Right atrium auricular region (tissue), 2 donors: ENCODE results near the gene ATP5PD. TPM values are rescaled to one million over a fixed set of nuclear protein-coding genes. Genes with fewer than 3 reads are reported as not detected.

Experiments used
- DNase-seq: peaks from one replicate; pipeline ENCODE4 v3.0.0-alpha.2; 2019; ENCODE audit warnings: low spot score
- H3K27ac ChIP-seq, 2 donors: fragments of 200-600 bp; sonication (generic); 1 replicate in 1 of 2; 2 replicates in 1 of 2; pipeline ENCODE4 v1.5.1; 2016 to 2019
- H3K27me3 ChIP-seq, 2 donors: fragments of 200-600 bp; sonication (generic); one replicate each; pipeline versions ENCODE4 v1.5.1 to v1.6.0; 2017 to 2019
- H3K36me3 ChIP-seq: fragments of 200-600 bp; sonication (generic); one replicate; pipeline ENCODE4 v1.5.1; 2016
- H3K4me1 ChIP-seq, 2 donors: fragments of 200-600 bp; sonication (generic); one replicate each; pipeline versions ENCODE4 v1.5.1 to v1.6.0; 2017 to 2019
- H3K4me3 ChIP-seq, 2 donors: fragments of 200-600 bp; sonication (generic); 1 replicate in 1 of 2; 2 replicates in 1 of 2; pipeline ENCODE4 v1.5.1; 2017 to 2019; ENCODE audit warnings: mild to moderate bottlenecking in 1 of 2, moderate library complexity in 1 of 2
- H3K9me3 ChIP-seq, 2 donors: fragments of 200-600 bp; sonication (generic); one replicate each; pipeline ENCODE4 v1.5.1; 2019
- total RNA-seq, 2 donors: library from RNA; depleted of rRNA; stranded (reverse); fragments of >200 nt; gene quantifications; one replicate each; pipeline ENCODE4 v1.1.0, GENCODE V29; 2016
- TF ChIP-seq, protein P1 (sequence below), 2 donors: fragments of 200-600 bp; sonication (generic); IDR thresholded peaks; one replicate each; pipeline ENCODE4 v1.5.1; 2019; ENCODE audit warnings: antibody characterized with exemption in 2 of 2

ATP5PD gene
- total RNA-seq, 2 donors from 2014 or later: 675 to 871 TPM

DNA sequence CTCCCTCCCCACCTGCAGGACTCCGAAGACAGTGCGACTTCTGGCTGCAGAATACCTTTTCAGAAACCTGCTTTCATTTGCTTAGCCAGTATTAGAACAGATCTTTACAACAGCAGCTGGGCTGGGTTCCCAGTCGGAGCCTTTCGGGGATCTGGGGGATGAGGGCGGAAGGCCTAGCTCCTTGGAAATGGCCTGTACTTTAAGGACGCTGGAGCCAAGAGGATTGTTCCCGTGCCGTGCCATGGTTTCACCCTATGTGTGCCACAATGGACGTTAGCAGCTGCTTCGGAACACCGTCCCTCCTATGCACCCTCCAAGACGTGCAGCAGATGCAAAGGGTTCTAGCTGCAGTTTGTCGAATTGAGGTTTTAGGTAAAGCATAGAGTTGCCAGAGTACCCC lies 16.4 kb upstream of the ATP5PD start:
- H3K4me1 ChIP-seq: peaks cover 0 to 24% of the 10 kb centered on the region in 2 donors
- TF ChIP-seq, protein P1, sequence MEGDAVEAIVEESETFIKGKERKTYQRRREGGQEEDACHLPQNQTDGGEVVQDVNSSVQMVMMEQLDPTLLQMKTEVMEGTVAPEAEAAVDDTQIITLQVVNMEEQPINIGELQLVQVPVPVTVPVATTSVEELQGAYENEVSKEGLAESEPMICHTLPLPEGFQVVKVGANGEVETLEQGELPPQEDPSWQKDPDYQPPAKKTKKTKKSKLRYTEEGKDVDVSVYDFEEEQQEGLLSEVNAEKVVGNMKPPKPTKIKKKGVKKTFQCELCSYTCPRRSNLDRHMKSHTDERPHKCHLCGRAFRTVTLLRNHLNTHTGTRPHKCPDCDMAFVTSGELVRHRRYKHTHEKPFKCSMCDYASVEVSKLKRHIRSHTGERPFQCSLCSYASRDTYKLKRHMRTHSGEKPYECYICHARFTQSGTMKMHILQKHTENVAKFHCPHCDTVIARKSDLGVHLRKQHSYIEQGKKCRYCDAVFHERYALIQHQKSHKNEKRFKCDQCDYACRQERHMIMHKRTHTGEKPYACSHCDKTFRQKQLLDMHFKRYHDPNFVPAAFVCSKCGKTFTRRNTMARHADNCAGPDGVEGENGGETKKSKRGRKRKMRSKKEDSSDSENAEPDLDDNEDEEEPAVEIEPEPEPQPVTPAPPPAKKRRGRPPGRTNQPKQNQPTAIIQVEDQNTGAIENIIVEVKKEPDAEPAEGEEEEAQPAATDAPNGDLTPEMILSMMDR (IDR thresholded peaks at IDR 0.05): no peak
- no peak overlapping the region for H3K4me3 ChIP-seq
- peaks cover 43% of the 10 kb centered on the region for H3K36me3 ChIP-seq
- no peak overlapping the region for H3K27ac ChIP-seq
- no peak for DNase-seq
- no peaks in the 10 kb centered on the region for H3K9me3 ChIP-seq
- no peaks in the 10 kb centered on the region for H3K27me3 ChIP-seq

DNA sequence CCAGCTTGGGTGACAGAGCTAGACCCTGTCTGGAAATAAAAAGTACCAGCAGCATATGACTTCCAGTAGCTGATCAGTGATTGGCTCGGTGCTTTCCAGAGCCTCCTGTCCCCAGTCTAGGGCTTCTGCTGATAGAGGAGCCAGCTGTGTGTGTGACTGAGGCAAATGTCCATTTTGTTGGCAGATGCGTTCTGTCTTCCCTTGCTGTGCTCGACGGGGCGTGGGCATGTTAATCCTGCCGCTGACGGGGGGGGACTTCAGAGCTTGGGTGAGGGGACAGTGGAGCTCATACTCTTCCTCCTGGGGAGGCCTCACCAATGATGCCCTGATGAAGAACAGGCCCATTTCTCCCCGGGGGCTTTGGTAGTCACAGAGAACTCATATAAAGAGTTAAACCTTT lies 14.8 kb upstream of the ATP5PD start:
- H3K27ac ChIP-seq: peak overlapping the region; percentile 77 to 83
- no peak for DNase-seq
- peaks cover 48% of the 10 kb centered on the region for H3K36me3 ChIP-seq
- no peak overlapping the region for H3K4me3 ChIP-seq
- H3K27me3 ChIP-seq: no peaks in the 10 kb centered on the region
- no peaks in the 10 kb centered on the region for H3K9me3 ChIP-seq
- peaks cover 0 to 24% of the 10 kb centered on the region in 2 donors for H3K4me1 ChIP-seq
- TF ChIP-seq, protein P1 (IDR thresholded peaks at IDR 0.05): no peak

- Histone ChIP-seq H3K4me3 (no peak overlapping the region), H3K9me3 (no peaks in the 10 kb centered on the region), H3K27ac (peak overlapping the region; percentile 77 to 83), H3K4me1 (peaks cover 0 to 24% of the 10 kb centered on the region in 2 donors), H3K27me3 (no peaks in the 10 kb centered on the region), H3K36me3 (peaks cover 48% of the 10 kb centered on the region)
- DNase-seq: no peak
- TF ChIP-seq, protein P1 (IDR thresholded peaks at IDR 0.05): no peak
Observed at GRCh38 chr17:75061055-75061438, 14.3 kb upstream of the ATP5PD start.

GRCh38 chr17:75060434-75061054 lies 13.8 kb upstream of the ATP5PD start:
- TF ChIP-seq, protein P1 (IDR thresholded peaks at IDR 0.05): no peak
- H3K36me3 ChIP-seq: peaks cover 48% of the 10 kb centered on the region
- peak overlapping the region; percentile 77 to 83 for H3K27ac ChIP-seq
- H3K9me3 ChIP-seq: no peaks in the 10 kb centered on the region
- no peaks in the 10 kb centered on the region for H3K27me3 ChIP-seq
- DNase-seq: no peak
- H3K4me1 ChIP-seq: peaks cover 0 to 24% of the 10 kb centered on the region in 2 donors
- no peak overlapping the region for H3K4me3 ChIP-seq

- no peaks in the 10 kb centered on the region for H3K9me3 ChIP-seq
- H3K27me3 ChIP-seq: no peaks in the 10 kb centered on the region
- TF ChIP-seq, protein P1 (IDR thresholded peaks at IDR 0.05): peak; percentile 31 to 68
- H3K4me1 ChIP-seq: peaks cover 0 to 24% of the 10 kb centered on the region in 2 donors
- H3K36me3 ChIP-seq: peaks cover 50% of the 10 kb centered on the region
- H3K4me3 ChIP-seq: no peak overlapping the region
- peak overlapping the region; percentile 77 to 83 for H3K27ac ChIP-seq
- no peak for DNase-seq
Observed at GRCh38 chr17:75059369-75060345, 12.9 kb upstream of the ATP5PD start.
